HEK293 (cell line): ENCODE measurements around the gene WNT1.

Experiments used
- CTCF ChIP-seq: fragments of 450-650 bp; formaldehyde crosslinking; IDR thresholded peaks from 2 replicates; pipeline ENCODE4 v1.5.1; 2016; ENCODE audit warnings: missing biosample characterization, missing genetic modification characterization
- PATZ1 ChIP-seq: fragments of 450-650 bp; formaldehyde crosslinking; IDR thresholded peaks from 2 replicates; pipeline ENCODE4 v1.5.1; 2016; ENCODE audit warnings: missing biosample characterization, missing genetic modification characterization
- TSHZ1 ChIP-seq: fragments of 450-650 bp; formaldehyde crosslinking; IDR thresholded peaks from 2 replicates; pipeline ENCODE4 v1.5.1; 2016; ENCODE audit warnings: missing biosample characterization, missing genetic modification characterization, borderline replicate concordance
- WT1 ChIP-seq: fragments of 450-650 bp; formaldehyde crosslinking; IDR thresholded peaks from 2 replicates; pipeline ENCODE4 v1.5.1; 2016; ENCODE audit warnings: missing biosample characterization, missing genetic modification characterization
- YY1 ChIP-seq: fragments of 450-650 bp; formaldehyde crosslinking; IDR thresholded peaks from 2 replicates; pipeline ENCODE4 v1.5.1; 2018; ENCODE audit warnings: missing biosample characterization, missing genetic modification characterization
- ZBTB7A ChIP-seq: fragments of 450-650 bp; formaldehyde crosslinking; IDR thresholded peaks from 2 replicates; pipeline ENCODE4 v1.5.1; 2016; ENCODE audit warnings: low read depth, missing biosample characterization, missing genetic modification characterization
- ZNF26 ChIP-seq: fragments of 450-650 bp; formaldehyde crosslinking; IDR thresholded peaks from 2 replicates; pipeline ENCODE4 v1.5.1; 2016; ENCODE audit warnings: missing biosample characterization, missing genetic modification characterization
- ZNF335 ChIP-seq: fragments of 450-650 bp; formaldehyde crosslinking; conservative IDR thresholded peaks from 2 replicates; pipeline ENCODE4 v1.5.1; 2016; ENCODE audit warnings: missing biosample characterization, missing genetic modification characterization
- ZNF350 ChIP-seq: fragments of 450-650 bp; formaldehyde crosslinking; IDR thresholded peaks from 2 replicates; pipeline ENCODE4 v1.5.0; 2017; ENCODE audit warnings: missing biosample characterization, mild to moderate bottlenecking, missing genetic modification characterization
- ZNF37A ChIP-seq: fragments of 450-650 bp; IDR thresholded peaks from 2 replicates; pipeline ENCODE4 v1.5.1; 2018; ENCODE audit warnings: missing biosample characterization, missing genetic modification characterization
- ZNF558 ChIP-seq: fragments of 450-650 bp; formaldehyde crosslinking; IDR thresholded peaks from 2 replicates; pipeline ENCODE4 v1.5.1; 2016; ENCODE audit warnings: missing biosample characterization, missing genetic modification characterization
- ZNF76 ChIP-seq: fragments of 450-650 bp; formaldehyde crosslinking; IDR thresholded peaks from 2 replicates; pipeline ENCODE4; 2016; ENCODE audit warnings: low read depth, missing biosample characterization, missing genetic modification characterization, borderline replicate concordance

GRCh38 chr12:48985901-48986300 lies 7.8 kb downstream of the WNT1 start:
- TF ChIP-seq WT1 (tag by site-specific recombination) (no peak), TSHZ1 (tag by site-specific recombination) (no peak), ZNF76 (tag by site-specific recombination) (no peak), ZNF350 (tag by site-specific recombination) (no peak), CTCF (tag by site-specific recombination) (no peak), ZNF26 (no peak), ZNF37A (tag by site-specific recombination) (no peak), ZNF558 (tag by site-specific recombination) (no peak), ZNF335 (tag by site-specific recombination) (no peak), YY1 (tag by site-specific recombination) (no peak), PATZ1 (tag by site-specific recombination) (no peak), ZBTB7A (tag by site-specific recombination) (no peak)
